Inferior parietal cortex (tissue), 1 donor: ENCODE data around the gene FKBP2.

Source experiments
- DNase-seq: peaks from one replicate; pipeline ENCODE4 v3.0.0-alpha.2; 2016; ENCODE audit errors: extremely low spot score

The FKBP2 gene

GRCh38 chr11:64249038-64249437, 8.1 kb downstream of the FKBP2 start:
- DNase-seq: no peak

- DNase-seq: no peak
Observed at GRCh38 chr11:64249563-64250414, 8.9 kb downstream of the FKBP2 start.

- DNase-seq: no peak
Observed at GRCh38 chr11:64250415-64251015, 9.6 kb downstream of the FKBP2 start.

GRCh38 chr11:64251016-64251752, 10.3 kb downstream of the FKBP2 start, which contains the start of gene PLCB3:
Gene PLCB3, plus strand, starts transcription at chr11:64251530. Its CDS starts 120 bp downstream, at chr11:64251650.
- DNase-seq: peak; percentile 51

- DNase-seq: no peak
Observed at GRCh38 chr11:64251753-64252002, 10.8 kb downstream of the FKBP2 start.

DNA sequence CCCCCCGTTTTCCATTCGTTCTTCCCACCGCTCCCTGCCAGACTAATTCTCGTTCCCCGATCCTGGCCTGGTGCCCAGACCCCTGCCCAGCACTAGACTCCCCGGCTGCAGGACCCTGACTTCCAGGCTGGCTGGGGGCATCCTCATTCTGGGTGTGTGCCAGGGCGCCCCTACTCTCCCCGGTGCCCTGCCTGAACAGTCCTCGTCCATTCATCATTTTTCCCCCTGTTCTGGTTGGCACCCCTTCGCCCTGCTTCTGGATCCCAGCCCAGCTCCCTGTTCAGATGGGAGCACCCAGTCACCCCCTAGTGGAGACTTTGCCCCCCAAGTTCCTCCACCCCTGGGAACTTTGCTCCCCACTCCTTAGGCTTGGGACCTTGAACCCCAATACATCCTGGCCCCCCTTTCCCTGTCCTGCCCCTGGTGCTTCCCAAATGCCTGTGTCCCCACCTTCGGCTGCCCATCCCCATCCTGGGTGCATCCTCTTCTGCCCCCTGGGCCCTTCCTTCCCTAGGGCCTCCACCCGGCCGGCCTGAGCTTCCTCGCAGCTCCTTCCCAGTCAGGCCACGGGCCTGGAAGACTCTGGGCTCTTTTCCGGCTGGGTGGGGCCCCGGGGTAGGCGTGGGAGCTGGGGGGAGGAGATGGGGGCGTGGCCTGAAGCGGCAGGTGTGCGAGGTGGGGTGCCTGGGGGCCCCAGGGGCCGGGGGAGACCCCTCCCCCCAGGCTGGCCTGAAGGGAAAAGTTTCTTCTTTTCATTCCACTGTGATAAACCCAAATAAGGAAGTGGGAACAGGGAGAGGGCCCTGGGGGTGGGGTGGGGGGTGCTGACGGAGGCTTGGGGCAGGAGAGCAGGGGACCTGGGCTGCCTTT, 11.3 kb downstream of the FKBP2 start:
- no peak for DNase-seq

DNA sequence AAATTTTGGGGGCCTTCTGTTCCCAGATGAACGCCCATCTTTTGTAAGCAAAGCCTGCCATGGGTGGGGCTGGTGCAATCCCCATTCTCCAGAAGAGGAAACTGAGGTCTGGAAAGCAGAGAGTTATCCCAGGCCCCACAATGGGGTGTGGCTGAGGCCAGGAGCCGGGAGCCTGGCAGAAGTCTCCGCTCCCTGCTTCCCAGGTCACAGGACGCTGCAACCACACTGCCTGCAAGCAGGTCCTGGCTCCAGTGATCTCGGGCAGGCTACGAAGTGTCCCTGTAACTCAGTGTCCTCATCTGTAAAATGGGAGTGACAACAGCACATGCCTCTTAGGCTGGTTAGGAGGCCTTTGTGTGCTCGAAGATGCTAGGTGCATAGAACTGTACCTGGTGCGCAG, 12.1 kb downstream of the FKBP2 start:
- no peak for DNase-seq

GRCh38 chr11:64253481-64253880, 12.6 kb downstream of the FKBP2 start:
- DNase-seq: no peak

DNA sequence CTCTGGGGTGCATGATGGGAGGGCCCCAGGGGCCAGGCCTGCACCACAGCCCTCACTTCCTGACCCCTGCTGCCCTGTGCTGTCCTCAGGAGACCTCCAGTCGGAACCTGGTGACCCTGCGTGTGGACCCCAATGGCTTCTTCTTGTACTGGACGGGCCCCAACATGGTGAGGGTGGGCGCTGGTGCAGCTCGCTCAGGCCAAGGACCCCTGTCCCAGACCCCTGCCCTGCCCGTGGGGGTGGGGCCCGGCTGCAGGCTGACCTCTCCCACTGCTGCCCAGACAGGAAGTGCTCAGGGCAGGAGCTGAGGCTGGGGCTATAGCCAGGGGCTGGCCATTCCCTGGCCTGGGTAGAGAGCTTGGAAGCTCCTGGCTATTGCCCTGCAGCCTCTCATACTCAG, 13.4 kb downstream of the FKBP2 start:
- no peak for DNase-seq

- DNase-seq: no peak
Observed at GRCh38 chr11:64255135-64256128, 14.5 kb downstream of the FKBP2 start.

- no peak for DNase-seq
Observed at GRCh38 chr11:64256300-64256699, 15.4 kb downstream of the FKBP2 start.

- DNase-seq: no peak
Observed at GRCh38 chr11:64258356-64258755, 17.5 kb downstream of the FKBP2 start.

DNA sequence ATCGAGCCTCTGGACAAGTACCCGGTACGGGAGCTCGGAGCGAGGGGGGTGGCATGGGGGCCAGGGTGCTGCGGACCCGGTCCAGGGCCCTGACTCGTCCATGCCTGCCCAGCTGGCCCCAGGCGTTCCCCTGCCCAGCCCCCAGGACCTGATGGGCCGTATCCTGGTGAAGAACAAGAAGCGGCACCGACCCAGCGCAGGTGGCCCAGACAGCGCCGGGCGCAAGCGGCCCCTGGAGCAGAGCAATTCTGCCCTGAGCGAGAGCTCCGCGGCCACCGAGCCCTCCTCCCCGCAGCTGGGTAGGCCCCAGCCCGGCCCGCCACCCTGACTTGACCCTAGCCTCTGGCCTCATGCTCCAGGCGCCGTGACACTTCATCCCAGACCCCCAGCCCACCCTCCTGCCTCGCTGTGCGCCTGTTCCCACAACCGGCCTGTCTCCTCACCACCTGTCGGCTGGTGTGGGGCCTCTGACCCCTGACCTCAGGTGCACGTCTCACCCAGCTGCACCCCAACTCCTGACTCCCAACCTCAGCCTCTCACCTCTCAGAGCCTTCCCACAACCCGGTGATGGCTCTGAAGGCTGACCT, 18.1 kb downstream of the FKBP2 start:
- DNase-seq: no peak

DNA sequence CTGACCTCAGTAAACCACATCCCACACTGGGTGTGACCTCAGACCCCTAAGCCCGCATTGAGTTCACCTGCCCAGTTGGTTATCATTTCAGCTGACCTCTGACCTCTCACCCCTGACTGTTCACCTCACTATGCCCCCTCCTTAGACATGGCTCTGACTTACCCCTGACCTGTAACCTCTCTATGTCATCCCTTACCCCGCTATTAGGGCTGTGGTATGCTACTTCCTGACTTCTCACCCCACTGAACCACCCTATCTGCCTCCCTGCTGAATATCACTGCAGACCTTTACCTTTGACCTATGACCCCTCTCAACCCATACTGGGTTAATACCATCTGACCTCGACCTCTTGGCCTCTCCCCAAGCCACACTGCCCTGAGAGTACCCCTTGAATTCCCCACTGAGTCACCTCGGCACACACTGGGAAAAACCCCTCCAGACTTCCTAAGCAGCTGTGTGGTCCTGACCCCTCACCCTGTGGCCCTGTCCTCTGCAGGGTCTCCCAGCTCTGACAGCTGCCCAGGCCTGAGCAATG, 18.7 kb downstream of the FKBP2 start:
- no peak for DNase-seq

GRCh38 chr11:64260147-64260708, 19.3 kb downstream of the FKBP2 start:
- no peak for DNase-seq

- DNase-seq: no peak
Observed at GRCh38 chr11:64261556-64262080, 20.7 kb downstream of the FKBP2 start.

- DNase-seq: no peak
Observed at GRCh38 chr11:64262271-64263002, 21.5 kb downstream of the FKBP2 start.

GRCh38 chr11:64263021-64263946, 22.4 kb downstream of the FKBP2 start:
- no peak for DNase-seq
